WERI-Rb-1 (cell line): ENCODE results near the gene TPSB2.

Source experiments
- DNase-seq: peaks from one replicate; pipeline ENCODE4 v3.0.0-alpha.2; 2020
- H3K27ac ChIP-seq: fragments of 250-450 bp; sonication (Bioruptor Pico); 2 replicates; pipeline ENCODE4 v1.5.1; 2020; ENCODE audit warnings: mild to moderate bottlenecking, moderate library complexity
- H3K27me3 ChIP-seq: fragments of 250-450 bp; sonication (Bioruptor Pico); 2 replicates; pipeline ENCODE4 v1.5.1; 2021; ENCODE audit warnings: mild to moderate bottlenecking, low read depth, moderate library complexity; ENCODE audit not compliant: insufficient read depth, severe bottlenecking
- H3K36me3 ChIP-seq: fragments of 250-450 bp; sonication (Bioruptor Pico); 2 replicates; pipeline ENCODE4 v1.5.1; 2020; ENCODE audit warnings: mild to moderate bottlenecking, moderate library complexity
- H3K4me3 ChIP-seq: 2 replicates; pipeline ENCODE4 v1.5.1; 2011; ENCODE audit warnings: low read depth, mild to moderate bottlenecking, control low read depth, low read length
- H3K9me3 ChIP-seq: fragments of 250-450 bp; sonication (Bioruptor Pico); 2 replicates; pipeline ENCODE4 v1.5.1; 2021; ENCODE audit warnings: mild to moderate bottlenecking, moderate library complexity; ENCODE audit not compliant: severe bottlenecking
- TF ChIP-seq, protein P1 (sequence below): IDR thresholded peaks from 2 replicates; pipeline ENCODE4 v1.5.1; 2011; ENCODE audit warnings: low read depth, mild to moderate bottlenecking, control low read depth, inconsistent platforms, low read length

The TPSB2 gene

DNA sequence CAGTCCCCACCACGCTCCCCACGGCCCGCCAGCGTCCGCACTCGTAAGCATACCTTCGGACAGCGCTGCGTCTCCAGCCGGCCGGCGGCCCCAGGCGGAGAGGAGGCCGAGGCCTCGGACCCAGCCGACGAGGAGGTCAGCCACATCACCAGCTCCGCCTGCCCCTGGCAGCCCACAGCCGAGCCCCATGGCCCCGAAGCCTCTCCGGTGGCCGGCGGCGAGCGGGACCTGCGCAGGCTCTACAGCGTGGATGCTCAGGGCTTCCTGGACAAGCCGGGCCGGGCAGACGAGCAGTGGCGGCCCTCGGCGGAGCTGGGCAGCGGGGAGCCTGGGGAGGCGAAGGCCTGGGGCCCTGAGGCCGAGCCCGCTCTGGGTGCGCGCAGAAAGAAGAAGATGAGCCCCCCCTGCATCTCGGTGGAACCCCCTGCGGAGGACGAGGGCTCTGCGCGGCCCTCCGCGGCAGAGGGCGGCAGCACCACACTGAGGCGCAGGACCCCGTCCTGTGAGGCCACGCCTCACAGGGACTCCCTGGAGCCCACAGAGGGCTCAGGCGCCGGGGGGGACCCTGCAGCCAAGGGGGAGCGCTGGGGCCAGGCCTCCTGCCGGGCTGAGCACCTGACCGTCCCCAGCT, 9.8 kb downstream of the TPSB2 start:
- no peaks in the 10 kb centered on the region for H3K27me3 ChIP-seq
- no peak overlapping the region for H3K27ac ChIP-seq
- TF ChIP-seq, protein P1, sequence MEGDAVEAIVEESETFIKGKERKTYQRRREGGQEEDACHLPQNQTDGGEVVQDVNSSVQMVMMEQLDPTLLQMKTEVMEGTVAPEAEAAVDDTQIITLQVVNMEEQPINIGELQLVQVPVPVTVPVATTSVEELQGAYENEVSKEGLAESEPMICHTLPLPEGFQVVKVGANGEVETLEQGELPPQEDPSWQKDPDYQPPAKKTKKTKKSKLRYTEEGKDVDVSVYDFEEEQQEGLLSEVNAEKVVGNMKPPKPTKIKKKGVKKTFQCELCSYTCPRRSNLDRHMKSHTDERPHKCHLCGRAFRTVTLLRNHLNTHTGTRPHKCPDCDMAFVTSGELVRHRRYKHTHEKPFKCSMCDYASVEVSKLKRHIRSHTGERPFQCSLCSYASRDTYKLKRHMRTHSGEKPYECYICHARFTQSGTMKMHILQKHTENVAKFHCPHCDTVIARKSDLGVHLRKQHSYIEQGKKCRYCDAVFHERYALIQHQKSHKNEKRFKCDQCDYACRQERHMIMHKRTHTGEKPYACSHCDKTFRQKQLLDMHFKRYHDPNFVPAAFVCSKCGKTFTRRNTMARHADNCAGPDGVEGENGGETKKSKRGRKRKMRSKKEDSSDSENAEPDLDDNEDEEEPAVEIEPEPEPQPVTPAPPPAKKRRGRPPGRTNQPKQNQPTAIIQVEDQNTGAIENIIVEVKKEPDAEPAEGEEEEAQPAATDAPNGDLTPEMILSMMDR = no peak
- H3K4me3 ChIP-seq = no peak overlapping the region
- DNase-seq = no peak
- no peaks in the 10 kb centered on the region for H3K9me3 ChIP-seq
- H3K36me3 ChIP-seq = peaks cover 70% of the 10 kb centered on the region

DNA sequence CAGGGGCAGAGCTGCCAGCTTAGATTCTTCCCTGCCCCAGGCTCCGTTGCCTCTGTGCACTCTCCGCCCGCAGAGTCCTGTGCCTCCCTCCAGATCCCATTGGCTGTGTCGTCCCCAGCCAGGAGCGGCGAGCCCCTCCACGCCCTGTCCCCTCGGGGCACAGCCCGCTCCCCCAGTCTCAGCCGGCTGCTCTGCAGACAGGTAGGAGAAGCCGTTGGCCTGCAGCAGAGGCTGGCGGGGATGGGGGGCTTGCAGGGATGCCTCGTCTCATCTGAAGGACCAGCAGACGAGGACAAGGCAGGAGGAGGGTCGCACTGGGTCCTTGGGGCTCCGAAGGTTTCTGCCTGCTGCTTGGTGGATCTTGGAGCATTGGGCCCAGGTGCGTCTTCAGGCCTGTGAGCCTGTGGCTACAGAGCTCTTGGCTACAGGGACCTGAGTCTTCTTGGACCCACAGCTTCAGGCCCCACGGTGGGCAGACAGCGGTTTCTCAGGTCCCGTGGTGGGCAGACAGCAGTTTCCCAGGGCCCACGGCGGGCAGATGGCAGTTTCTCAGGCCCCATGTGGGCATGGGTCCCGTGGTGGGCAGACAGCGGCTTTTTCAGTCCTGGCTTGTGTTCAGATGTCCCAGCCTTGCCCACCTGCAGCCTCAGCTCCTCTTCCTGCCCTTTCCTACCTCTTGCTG, 10.9 kb downstream of the TPSB2 start:
- Histone ChIP-seq H3K36me3 (peaks cover 81% of the 10 kb centered on the region), H3K9me3 (no peaks in the 10 kb centered on the region), H3K27ac (no peak overlapping the region), H3K4me3 (no peak overlapping the region), H3K27me3 (no peaks in the 10 kb centered on the region)
- TF ChIP-seq, protein P1 = no peak
- DNase-seq = no peak

DNA sequence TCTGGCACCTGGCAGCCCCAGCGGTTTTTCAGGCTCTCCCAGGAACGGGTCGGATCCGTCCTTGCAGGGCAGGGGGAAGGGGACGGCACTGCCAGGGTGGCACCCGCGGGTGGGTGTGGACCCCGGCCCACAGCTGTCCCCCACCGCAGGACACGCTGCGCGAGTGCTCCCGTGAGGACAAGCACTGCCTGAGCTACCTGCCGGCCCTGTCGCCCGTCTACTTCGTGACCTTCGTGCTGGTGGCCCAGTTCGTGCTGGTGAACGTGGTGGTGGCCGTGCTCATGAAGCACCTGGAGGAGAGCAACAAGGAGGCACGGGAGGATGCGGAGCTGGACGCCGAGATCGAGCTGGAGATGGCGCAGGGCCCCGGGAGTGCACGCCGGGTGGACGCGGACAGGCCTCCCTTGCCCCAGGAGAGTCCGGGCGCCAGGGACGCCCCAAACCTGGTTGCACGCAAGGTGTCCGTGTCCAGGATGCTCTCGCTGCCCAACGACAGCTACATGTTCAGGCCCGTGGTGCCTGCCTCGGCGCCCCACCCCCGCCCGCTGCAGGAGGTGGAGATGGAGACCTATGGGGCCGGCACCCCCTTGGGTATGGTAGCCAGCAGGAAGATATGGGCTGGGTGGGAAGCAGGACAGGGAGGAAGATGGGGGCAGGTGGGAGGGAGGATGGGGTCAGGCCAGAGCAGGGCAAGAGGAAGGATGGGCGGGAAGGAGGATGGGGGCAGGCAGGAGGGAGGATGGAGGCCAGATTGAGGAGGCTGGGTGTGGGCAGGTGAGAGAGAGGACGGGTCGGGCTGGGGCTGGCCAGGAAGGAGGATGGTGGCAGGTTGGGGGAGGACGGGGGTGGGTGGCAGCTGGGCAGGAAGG, 11.7 kb downstream of the TPSB2 start:
- H3K9me3 ChIP-seq = no peaks in the 10 kb centered on the region
- H3K27me3 ChIP-seq = no peaks in the 10 kb centered on the region
- DNase-seq = no peak
- H3K4me3 ChIP-seq = no peak overlapping the region
- TF ChIP-seq, protein P1 = no peak
- peaks cover 88% of the 10 kb centered on the region for H3K36me3 ChIP-seq
- H3K27ac ChIP-seq = no peak overlapping the region

DNA sequence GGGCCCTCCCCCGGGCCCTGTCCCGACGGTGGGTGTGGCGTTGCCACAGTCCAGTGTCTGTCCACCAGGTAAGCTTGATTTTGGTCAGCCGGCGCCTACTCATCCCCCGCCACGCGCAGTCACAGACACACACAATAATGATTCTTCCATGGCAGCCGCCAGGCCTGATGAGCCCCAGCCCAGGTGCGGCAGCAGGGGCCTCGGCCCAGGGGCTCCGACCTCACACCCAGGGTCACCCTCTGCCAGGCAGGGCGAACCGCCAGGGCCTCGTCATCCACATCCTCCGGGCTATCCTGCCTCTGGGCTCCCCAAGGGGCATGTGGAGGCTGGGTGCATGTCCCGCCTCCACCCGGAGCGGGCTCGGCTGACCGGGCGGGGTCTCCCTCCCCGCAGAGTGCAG, 12.5 kb downstream of the TPSB2 start:
- Histone ChIP-seq H3K9me3 (no peaks in the 10 kb centered on the region), H3K36me3 (peaks cover 93% of the 10 kb centered on the region), H3K27me3 (no peaks in the 10 kb centered on the region), H3K27ac (no peak overlapping the region), H3K4me3 (no peak overlapping the region)
- TF ChIP-seq, protein P1 = no peak
- DNase-seq = no peak

DNA sequence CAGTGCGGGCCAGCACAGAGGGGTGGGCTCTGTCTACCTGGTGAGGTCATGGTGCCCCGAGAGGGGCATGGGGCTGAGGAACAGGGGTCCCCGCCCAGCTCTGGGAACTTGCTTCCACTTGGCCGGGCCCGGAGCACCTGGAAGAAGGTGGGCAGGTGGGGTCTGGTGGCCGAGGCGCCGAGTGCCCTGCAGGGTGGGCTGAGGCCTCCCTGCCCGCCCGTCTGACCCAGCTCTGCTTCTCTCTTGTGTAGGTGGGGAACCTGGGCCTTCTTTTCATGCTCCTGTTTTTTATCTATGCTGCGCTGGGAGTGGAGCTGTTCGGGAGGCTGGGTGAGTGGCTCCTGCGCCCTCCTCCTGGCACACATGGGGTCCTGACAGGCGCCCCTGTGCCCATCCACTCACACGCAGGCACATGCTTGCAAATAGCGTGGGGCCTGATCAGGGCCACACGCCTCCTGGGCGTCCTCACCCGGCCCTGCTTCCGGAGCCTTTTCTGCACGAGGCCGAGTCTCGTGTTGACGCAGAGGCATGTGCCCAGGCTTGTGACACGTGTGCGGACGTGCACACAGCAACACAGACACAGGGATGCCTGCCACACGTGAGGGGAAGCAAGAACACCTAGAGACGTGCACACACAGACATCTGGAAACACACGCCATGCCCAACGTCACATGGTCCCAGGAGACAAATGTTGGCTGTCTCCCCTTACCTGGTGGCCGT, 13.1 kb downstream of the TPSB2 start:
- peak overlapping the region; percentile 34 for H3K27ac ChIP-seq
- DNase-seq = no peak
- TF ChIP-seq, protein P1 = no peak
- no peaks in the 10 kb centered on the region for H3K9me3 ChIP-seq
- no peaks in the 10 kb centered on the region for H3K27me3 ChIP-seq
- H3K4me3 ChIP-seq = no peak overlapping the region
- peaks cover 93% of the 10 kb centered on the region for H3K36me3 ChIP-seq
